H4 (cell line): ENCODE measurements around the gene PTCD1. TPM values are rescaled to one million over a fixed set of nuclear protein-coding genes. Genes with fewer than 3 reads are reported as not detected.

ENCODE experiments used
- DNase-seq: peaks from one replicate; pipeline ENCODE4 v3.0.0-alpha.2; 2015; ENCODE audit warnings: low spot score
- total RNA-seq: library from RNA; depleted of rRNA; stranded (reverse); fragments of >200 nt; shearing (Covaris generic); gene quantifications from 2 replicates; pipeline ENCODE4 v1.2.3, GENCODE V29; 2014

The PTCD1 gene
- total RNA-seq, 1 experiment from 2014 or later, result 3.5 TPM

DNA sequence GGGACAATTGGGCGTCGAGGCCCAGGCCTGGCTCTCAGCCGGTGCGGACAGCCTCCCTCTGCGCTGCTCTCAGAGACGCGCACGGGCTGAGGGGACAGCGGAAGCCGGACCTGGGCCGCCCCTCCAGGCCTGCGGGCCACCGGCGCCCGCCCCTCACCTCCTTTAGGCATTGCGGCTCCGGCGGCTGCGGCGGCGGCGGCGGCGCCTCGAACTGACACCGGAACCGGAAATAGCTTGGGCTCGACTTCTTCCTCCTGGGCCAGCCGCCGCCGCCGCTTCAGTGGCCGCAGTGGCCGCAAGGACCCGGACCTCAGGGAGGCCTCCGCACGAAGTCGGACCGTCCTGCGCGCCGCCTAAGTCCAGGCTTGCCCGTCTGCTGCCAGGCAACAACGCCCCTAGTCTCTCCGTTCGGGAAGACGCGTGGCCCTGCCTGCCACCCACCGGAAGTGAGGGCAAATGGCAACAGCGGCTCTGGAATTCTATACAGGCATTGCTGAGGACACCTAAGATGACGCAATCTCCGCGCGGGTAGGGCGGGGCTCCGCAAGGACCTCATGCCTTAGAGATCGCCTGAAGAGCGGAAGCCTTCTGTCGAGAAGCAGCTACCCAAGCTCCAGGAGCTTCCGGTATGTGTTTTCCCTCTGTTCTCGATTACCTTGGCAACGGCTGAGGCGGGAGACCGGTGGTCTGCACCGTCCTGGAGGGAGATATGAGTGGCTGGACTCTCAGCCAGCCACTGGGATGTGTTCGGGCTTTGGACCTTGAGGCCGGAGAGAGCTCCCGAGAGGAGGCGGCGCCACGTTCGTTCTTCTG lies 30.0 kb downstream of the PTCD1 start, which contains the start of the genes BUD31 and PDAP1:
Gene BUD31, plus strand, starts transcription at position 591 of the 813 bp plus-strand sequence. CDS start 2,124 bp downstream, outside the sequence.
Gene PDAP1, minus strand, starts transcription at position 219 of the 813 bp plus-strand sequence. Its CDS starts 49 bp downstream, at position 170.
- peak; percentile 93 for DNase-seq

GRCh38 chr7:99407872-99408378 lies 30.7 kb downstream of the PTCD1 start:
- DNase-seq, result no peak

DNA sequence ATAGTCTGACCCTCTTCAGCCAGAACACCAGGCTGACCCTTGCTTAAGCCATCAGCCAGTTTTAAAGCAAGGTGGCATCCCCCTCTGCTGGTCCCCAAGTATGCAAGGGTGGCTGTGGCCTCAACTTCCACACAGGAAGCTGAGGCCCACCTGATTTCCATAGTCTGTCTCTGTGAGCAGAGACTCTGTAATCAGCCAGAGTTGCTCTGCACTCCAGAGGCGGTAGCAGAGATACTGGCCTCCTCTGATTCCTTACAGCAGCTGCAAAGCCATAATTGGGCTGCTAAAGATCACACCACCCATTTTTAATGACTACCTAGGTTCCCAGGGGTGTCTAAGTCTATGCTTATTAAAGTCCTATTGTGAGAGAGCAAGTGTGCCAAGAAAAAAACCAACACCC lies 32.0 kb downstream of the PTCD1 start:
- no peak for DNase-seq

DNA sequence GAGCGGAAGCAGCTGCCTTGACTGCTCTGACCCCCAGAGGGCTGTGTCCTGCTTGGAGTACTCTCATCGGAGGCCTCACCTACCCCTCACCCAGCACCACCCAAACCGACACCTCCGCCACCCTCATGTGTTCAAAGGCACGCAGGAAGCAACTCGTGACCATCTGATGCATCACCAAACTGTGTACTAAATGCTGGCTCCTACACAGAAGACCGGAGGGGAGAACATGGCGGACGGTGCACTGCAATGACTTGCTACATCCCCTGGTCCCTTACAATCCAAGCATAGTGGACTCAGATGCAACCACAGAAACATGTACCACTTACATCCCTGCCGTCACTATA lies 33.6 kb downstream of the PTCD1 start:
- DNase-seq, result no peak

DNA sequence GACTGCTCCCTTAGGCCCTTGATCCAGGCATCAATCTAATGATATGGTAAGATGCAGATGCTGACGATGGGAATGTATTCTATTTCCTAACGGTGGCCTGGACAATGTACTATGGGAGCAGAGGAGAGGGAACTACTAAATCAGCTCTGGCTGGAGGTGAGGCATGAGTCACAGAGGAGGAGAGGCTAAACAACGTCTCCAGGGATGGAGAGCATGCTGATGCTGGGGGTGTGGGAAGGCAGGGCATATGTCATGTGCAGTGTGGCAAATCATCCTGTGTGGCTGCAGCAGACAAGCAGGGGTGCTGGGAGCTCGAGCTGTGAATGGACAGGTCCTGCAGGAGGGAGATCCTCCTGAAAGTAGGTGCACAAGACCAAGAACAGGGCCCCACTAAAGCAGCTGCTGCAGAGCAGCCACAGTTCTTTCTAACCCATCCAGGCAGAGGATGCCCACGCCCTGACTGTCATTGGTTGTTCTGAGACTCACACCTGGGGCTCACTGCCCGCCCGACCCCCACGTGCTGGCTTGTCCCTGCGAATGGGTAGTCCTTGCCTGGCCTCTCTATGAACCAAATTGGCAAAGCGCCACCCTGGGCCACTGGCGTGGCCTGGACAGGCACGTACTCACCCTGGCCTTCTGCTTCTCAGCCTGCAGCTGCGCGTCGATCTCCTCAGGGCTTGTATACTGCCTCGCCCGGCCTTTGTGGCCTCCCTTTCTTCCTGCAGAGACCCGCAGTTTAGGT lies 34.2 kb downstream of the PTCD1 start:
- DNase-seq, result no peak

DNA sequence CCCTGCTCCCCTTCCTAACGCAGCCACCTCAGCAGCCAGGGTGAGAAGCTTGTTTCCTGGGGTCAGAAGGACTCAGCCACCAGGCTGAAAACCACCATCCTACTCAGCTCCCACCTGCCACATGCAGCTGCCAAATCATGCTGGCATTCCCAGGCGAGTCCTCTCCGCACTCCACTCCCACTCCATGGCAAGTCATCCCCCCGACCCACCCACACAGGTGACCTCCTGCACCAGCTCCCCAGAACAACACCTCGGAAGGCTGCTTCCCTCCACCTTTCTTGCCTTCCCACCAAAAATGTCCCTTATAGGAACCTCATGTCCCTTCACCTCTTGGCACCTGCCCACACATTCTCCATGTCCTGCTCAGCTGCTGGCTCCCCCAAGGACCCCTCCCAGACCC lies 34.8 kb downstream of the PTCD1 start:
- DNase-seq, result no peak

DNA sequence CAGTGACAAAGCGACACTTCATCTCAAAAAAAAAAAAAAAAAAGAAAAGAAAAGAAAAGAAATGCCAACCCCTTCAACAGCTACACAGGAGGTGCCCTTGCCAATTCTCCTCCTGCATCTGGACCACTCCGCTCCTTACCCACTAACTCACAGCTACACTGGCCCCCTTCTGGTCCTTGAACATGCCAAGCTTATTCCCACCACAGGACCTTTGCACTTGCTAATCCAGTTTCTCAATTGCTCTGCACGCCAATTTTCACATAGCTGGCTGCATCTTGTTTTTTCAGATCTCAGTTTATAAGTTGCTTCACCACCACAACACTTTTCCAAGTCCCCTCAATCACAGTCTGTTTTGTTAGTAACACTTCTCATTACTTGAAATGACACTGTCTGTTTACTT lies 35.7 kb downstream of the PTCD1 start:
- no peak for DNase-seq

DNA sequence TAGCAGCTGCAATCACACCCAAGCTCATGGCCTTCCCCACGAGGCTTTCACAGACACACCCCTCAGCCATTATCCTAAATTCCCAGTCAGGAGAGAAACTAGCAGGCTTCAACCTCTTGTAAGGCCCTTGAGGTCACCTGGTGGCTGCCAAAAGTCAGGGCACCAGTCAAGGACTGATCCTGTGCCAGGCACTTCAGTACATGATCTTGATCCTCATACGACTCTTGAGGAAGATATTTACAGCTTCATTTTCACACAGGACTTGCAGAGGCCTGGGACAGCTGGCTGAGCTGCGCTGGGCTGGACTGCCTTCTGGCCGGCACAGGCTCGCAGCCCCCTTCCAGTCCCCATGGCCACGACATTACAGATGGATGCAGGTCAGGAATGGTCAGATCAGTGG lies 39.0 kb downstream of the PTCD1 start:
- DNase-seq, result no peak

GRCh38 chr7:99398891-99399445 lies 39.6 kb downstream of the PTCD1 start:
- no peak for DNase-seq

- DNase-seq, result no peak
Measured at GRCh38 chr7:99397297-99397983, 41.2 kb downstream of the PTCD1 start.

- DNase-seq, result no peak
Measured at GRCh38 chr7:99396418-99397296, 41.9 kb downstream of the PTCD1 start.

DNA sequence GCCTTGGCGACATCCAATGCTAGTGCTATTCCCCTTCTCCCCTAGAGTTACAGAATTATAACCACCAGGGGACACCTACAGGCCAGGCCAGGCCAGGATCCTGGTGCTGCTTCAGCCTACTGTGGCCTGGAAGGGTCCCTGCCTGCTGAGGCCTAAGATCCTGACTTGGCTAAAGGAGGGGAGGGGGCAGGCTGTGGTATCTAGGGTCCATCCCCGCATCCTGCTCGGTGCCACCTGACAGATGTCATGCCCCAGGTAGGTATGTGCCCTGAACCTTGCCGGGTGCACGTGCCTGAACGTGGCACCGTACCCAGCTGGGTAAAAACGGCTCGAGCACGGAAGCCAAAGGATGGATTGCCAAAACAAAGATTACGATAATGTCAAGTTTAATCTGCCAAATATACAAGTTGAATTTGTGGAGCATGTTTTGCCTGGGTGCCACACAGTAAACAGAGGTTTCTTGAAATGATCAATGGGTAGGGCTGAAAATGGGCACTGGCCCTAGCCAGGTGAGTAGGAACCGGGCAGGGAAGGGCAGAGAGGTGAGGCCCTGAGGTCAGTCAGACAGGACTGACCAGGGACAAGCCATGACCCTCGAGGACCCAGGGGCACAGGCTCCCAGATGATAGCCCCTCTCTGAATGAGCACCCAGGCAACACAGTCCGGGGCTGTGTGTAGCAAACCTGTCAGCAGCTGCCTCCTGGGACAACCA lies 42.8 kb downstream of the PTCD1 start:
- no peak for DNase-seq

- no peak for DNase-seq
Measured at GRCh38 chr7:99394188-99394502, 44.5 kb downstream of the PTCD1 start.

- no peak for DNase-seq
Measured at GRCh38 chr7:99393355-99394187, 45.0 kb downstream of the PTCD1 start.

- no peak for DNase-seq
Measured at GRCh38 chr7:99392659-99393354, 45.8 kb downstream of the PTCD1 start.

- no peak for DNase-seq
Measured at GRCh38 chr7:99392046-99392445, 46.6 kb downstream of the PTCD1 start.

DNA sequence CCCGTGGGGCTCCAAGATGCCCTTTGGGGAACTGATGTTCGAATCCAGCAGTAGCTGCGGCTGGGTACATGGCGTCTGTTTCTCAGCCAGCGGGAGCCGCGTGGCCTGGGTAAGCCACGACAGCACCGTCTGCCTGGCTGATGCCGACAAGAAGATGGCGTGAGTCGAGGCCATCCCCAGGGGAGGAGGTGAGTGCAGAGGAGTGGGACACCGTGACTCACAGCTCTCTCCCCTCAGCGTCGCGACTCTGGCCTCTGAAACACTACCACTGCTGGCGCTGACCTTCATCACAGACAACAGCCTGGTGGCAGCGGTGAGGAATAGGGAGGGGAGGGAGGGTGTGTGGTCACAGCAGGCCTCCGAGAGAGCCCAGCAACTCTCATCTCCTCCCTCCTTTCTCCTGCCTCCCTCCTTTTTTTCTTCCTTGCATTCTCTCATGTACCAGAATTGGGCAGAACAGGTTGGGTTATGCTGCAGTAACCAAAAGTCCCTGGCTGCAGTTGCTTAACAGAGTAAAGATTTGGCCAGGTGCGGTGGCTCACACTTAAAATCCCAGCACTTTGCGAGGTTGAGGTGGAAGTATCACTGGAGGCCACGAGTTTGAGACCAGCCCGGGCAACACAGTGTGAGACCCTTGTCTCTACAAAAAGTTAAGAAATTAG lies 47.5 kb downstream of the PTCD1 start:
- DNase-seq, result no peak

DNA sequence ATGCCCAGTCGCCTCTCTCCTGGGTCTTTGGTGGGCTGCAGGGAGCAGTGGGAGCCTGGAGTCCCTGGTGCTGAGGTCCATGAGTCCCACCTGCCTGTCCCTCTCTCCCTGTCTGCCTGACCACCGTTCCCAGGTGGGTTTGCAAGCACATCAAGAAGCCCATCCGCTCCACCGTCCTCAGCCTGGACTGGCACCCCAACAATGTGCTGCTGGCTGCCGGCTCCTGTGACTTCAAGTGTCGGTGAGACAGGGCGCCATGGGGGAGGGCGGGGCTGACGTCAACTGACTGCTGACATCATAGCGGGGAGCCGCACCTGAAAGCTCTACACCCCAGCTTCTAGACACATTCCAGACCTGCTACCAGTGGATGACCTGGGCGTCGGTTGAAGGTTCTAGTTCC lies 48.8 kb downstream of the PTCD1 start:
- DNase-seq, result no peak
